OCI-LY7 (cell line): ENCODE measurements around the gene DCPS.

Experiments
- CTCF ChIP-seq: fragments of 200-600 bp; sonication (generic); conservative IDR thresholded peaks from 2 replicates; pipeline ENCODE4 v1.5.1; 2014; ENCODE audit warnings: mild to moderate bottlenecking, antibody characterized with exemption, low read length, moderate library complexity, mixed read lengths
- EZH2phosphoT487 ChIP-seq: fragments of 200-600 bp; sonication (generic); IDR thresholded peaks from 2 replicates; pipeline ENCODE4 v1.6.1; 2018; ENCODE audit warnings: low read depth, borderline replicate concordance, mild to moderate bottlenecking, mixed run types, antibody characterized with exemption, low read length, moderate library complexity, mixed read lengths

DNA sequence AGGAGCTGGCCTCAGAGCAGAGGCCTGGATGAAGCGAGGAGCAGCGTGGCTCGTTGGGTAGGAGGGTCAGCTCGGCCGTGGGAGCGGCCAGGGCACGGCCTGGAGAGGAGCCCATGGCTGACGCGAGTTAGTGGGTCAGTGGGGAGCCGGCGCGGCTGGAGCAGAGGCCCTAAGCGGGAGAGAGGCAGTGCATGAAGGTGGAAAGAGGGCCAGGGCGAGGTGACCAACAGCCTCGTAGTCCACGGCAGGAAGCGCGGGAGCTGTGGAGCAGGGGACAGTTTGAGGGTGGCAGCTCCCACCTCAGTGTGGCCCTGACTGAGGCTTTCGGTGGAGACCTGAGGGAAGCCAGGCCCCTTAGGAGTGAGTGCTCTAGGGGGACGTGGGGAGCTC lies 24.1 kb downstream of the DCPS start:
- TF ChIP-seq CTCF, result no peak
- TF ChIP-seq EZH2phosphoT487, result no peak
